ENCODE results near the gene NFYA. TPM values are rescaled to one million over a fixed set of nuclear protein-coding genes. Genes with fewer than 3 reads are reported as not detected.

Gene NFYA
- total RNA-seq, 1 experiment from 2014 or later, result 41.5 TPM

- TF ChIP-seq, protein P1, sequence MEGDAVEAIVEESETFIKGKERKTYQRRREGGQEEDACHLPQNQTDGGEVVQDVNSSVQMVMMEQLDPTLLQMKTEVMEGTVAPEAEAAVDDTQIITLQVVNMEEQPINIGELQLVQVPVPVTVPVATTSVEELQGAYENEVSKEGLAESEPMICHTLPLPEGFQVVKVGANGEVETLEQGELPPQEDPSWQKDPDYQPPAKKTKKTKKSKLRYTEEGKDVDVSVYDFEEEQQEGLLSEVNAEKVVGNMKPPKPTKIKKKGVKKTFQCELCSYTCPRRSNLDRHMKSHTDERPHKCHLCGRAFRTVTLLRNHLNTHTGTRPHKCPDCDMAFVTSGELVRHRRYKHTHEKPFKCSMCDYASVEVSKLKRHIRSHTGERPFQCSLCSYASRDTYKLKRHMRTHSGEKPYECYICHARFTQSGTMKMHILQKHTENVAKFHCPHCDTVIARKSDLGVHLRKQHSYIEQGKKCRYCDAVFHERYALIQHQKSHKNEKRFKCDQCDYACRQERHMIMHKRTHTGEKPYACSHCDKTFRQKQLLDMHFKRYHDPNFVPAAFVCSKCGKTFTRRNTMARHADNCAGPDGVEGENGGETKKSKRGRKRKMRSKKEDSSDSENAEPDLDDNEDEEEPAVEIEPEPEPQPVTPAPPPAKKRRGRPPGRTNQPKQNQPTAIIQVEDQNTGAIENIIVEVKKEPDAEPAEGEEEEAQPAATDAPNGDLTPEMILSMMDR (IDR thresholded peaks at IDR 0.05; ENCODE audit: unreplicated experiment), result no peak
- H3K27me3 Mint-ChIP-seq (ENCODE audit: insufficient read depth, unreplicated experiment), result no peaks in the 10 kb centered on the region
- ChIA-PET POLR2A (interaction anchor here (2.0 kb wide), 1 partner anchor 10 kb away, joined by 9 read pairs; no protein-coding TSS in a partner anchor), CTCF (no interaction called here)
- peaks cover 7% of the 10 kb centered on the region for H3K4me1 Mint-ChIP-seq (ENCODE audit: insufficient read depth, unreplicated experiment)
- BruUV-seq (replicated peaks), result no TSS peak
- H3K27ac Mint-ChIP-seq (ENCODE audit: low read depth, unreplicated experiment), result no peak overlapping the region
- intact Hi-C loops (cut with micrococcal nuclease), result no loop called here
- DNase-seq (ENCODE audit: unreplicated experiment), result no peak
- H3K4me3 Mint-ChIP-seq (ENCODE audit: unreplicated experiment), result no peak overlapping the region
- H3K36me3 Mint-ChIP-seq (ENCODE audit: insufficient read depth, unreplicated experiment), result peaks cover 87% of the 10 kb centered on the region
- no peaks in the 10 kb centered on the region for H3K9me3 Mint-ChIP-seq (ENCODE audit: unreplicated experiment)
Observed at GRCh38 chr6:41085182-41085581, 12.4 kb downstream of the NFYA start.

DNA sequence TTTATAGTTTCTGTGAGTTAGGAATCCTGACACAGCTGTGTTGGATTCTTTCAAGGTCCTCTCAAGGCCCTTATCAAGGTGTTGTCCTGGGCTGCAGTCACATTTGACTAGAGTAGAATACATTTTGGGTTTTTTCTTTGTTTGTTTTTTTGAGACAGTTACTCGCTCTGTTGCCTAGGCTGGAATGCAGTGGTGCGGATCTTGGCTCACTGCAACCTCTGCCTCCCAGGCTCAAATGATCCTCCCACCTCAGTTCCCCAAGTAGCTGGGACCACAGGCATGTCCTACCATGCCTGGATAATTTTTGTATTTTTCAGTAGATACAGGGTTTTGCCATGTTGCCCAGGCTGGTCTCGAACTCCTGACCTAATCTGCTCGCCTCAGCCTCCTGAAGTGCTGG lies 15.7 kb downstream of the NFYA start:
- H3K27me3 Mint-ChIP-seq (ENCODE audit: insufficient read depth, unreplicated experiment), result no peaks in the 10 kb centered on the region
- no peaks in the 10 kb centered on the region for H3K9me3 Mint-ChIP-seq (ENCODE audit: unreplicated experiment)
- H3K36me3 Mint-ChIP-seq (ENCODE audit: insufficient read depth, unreplicated experiment), result peaks cover 93% of the 10 kb centered on the region
- BruUV-seq (replicated peaks), result no TSS peak
- TF ChIP-seq, protein P1 (IDR thresholded peaks at IDR 0.05; ENCODE audit: unreplicated experiment), result no peak
- ChIA-PET CTCF (interaction anchor here (0.6 to 1.6 kb wide), 4 partner anchors 13 to 176 kb away, joined by 3 to 4 read pairs (median 4); no protein-coding TSS in a partner anchor), POLR2A (interaction anchor here (1.3 to 1.4 kb wide), 2 partner anchors 13 to 16 kb away, joined by 3 to 7 read pairs; partner anchors contain the start of gene NFYA)
- H3K27ac Mint-ChIP-seq (ENCODE audit: low read depth, unreplicated experiment), result no peak overlapping the region
- no peaks in the 10 kb centered on the region for H3K4me1 Mint-ChIP-seq (ENCODE audit: insufficient read depth, unreplicated experiment)
- DNase-seq (ENCODE audit: unreplicated experiment), result no peak
- intact Hi-C loops (cut with micrococcal nuclease), result no loop called here
- no peak overlapping the region for H3K4me3 Mint-ChIP-seq (ENCODE audit: unreplicated experiment)

GRCh38 chr6:41090841-41091761 lies 18.3 kb downstream of the NFYA start:
- H3K27ac Mint-ChIP-seq (ENCODE audit: low read depth, unreplicated experiment), result no peak overlapping the region
- H3K4me1 Mint-ChIP-seq (ENCODE audit: insufficient read depth, unreplicated experiment), result no peaks in the 10 kb centered on the region
- intact Hi-C loops (cut with micrococcal nuclease), result no loop called here
- TF ChIP-seq, protein P1 (IDR thresholded peaks at IDR 0.05; ENCODE audit: unreplicated experiment), result no peak
- H3K27me3 Mint-ChIP-seq (ENCODE audit: insufficient read depth, unreplicated experiment), result no peaks in the 10 kb centered on the region
- DNase-seq (ENCODE audit: unreplicated experiment), result no peak
- H3K36me3 Mint-ChIP-seq (ENCODE audit: insufficient read depth, unreplicated experiment), result peaks cover 94% of the 10 kb centered on the region
- ChIA-PET CTCF (interaction anchor here (0.5 to 5.1 kb wide), 17 partner anchors 7 to 300 kb away, joined by 3 to 57 read pairs (median 6); no protein-coding TSS in a partner anchor), POLR2A (interaction anchor here (0.7 to 1.3 kb wide), 3 partner anchors 12 to 19 kb away, joined by 3 read pairs; partner anchors contain the start of genes NFYA and OARD1)
- no TSS peak for BruUV-seq (replicated peaks)
- H3K9me3 Mint-ChIP-seq (ENCODE audit: unreplicated experiment), result no peaks in the 10 kb centered on the region
- no peak overlapping the region for H3K4me3 Mint-ChIP-seq (ENCODE audit: unreplicated experiment)
